PC-9 (cell line): ENCODE data around the gene KLRK1.

Experiments used
- CTCF ChIP-seq: fragments of 200-600 bp; sonication (generic); conservative IDR thresholded peaks from 2 replicates; pipeline ENCODE4 v1.6.1; 2017; ENCODE audit warnings: mixed run types, antibody characterized with exemption, mild to moderate bottlenecking, moderate library complexity
- EZH2 ChIP-seq: fragments of 200-600 bp; sonication (generic); IDR thresholded peaks from 2 replicates; pipeline ENCODE4 v1.8.0; 2017; ENCODE audit warnings: antibody characterized with exemption, low read depth

GRCh38 chr12:10405294-10405693 lies 15.5 kb upstream of the KLRK1 start:
- TF ChIP-seq CTCF (no peak), EZH2 (no peak)
